DND-41 (cell line): ENCODE measurements around the gene BPIFB2.

ENCODE experiments used
- ATAC-seq: fragments of 200-7000 bp; cut with Tn5 transposase; 3 replicates; pipeline ENCODE4 v1.9.1; 2021; ENCODE audit warnings: low read depth; ENCODE audit not compliant: insufficient read depth
- DNase-seq: peaks from one replicate; pipeline ENCODE4 v3.0.0-alpha.2; 2020
- H2AFZ ChIP-seq: 2 replicates; pipeline ENCODE4 v1.6.0; 2012; ENCODE audit warnings: low read depth, low read length
- H3K27ac ChIP-seq: 2 replicates; pipeline ENCODE4 v1.5.1; 2012; ENCODE audit warnings: low read length, inconsistent platforms
- H3K27me3 ChIP-seq: fragments of 200-600 bp; sonication (generic); 2 replicates; pipeline ENCODE4 v1.6.0; 2012; ENCODE audit warnings: low read length, mild to moderate bottlenecking, inconsistent platforms; ENCODE audit not compliant: insufficient read depth, poor library complexity
- H3K36me3 ChIP-seq: 2 replicates; pipeline ENCODE4 v1.5.1; 2012; ENCODE audit warnings: low read length, inconsistent platforms; ENCODE audit not compliant: insufficient read depth
- H3K4me1 ChIP-seq: 2 replicates; pipeline ENCODE4 v1.5.1; 2012; ENCODE audit warnings: mild to moderate bottlenecking, low read length; ENCODE audit not compliant: insufficient read depth
- H3K4me2 ChIP-seq: 2 replicates; pipeline ENCODE4 v1.6.0; 2012; ENCODE audit warnings: mild to moderate bottlenecking, moderate library complexity, low read length, inconsistent platforms; ENCODE audit not compliant: insufficient read depth
- H3K4me3 ChIP-seq, 2 experiments: fragments of 200-600 bp in 1 of 2; shearing (Covaris generic) in 1 of 2; 2 replicates each; pipeline ENCODE4 v1.5.1; 2012 to 2016; ENCODE audit warnings: inconsistent platforms in 2 of 2, low read length in 2 of 2, mild to moderate bottlenecking in 2 of 2, low read depth in 1 of 2, moderate library complexity in 1 of 2
- H3K79me2 ChIP-seq: 2 replicates; pipeline ENCODE4 v1.6.0; 2012; ENCODE audit warnings: low read length, inconsistent platforms; ENCODE audit not compliant: insufficient read depth
- H3K9ac ChIP-seq: 2 replicates; pipeline ENCODE4 v1.6.0; 2012; ENCODE audit warnings: low read depth, mild to moderate bottlenecking, inconsistent platforms, low read length, moderate library complexity
- H3K9me3 ChIP-seq: 2 replicates; pipeline ENCODE4 v1.5.1; 2012; ENCODE audit warnings: low read length, moderate library complexity, mild to moderate bottlenecking, inconsistent platforms; ENCODE audit not compliant: insufficient read depth, severe bottlenecking
- H4K20me1 ChIP-seq: 2 replicates; pipeline ENCODE4 v1.6.0; 2012; ENCODE audit warnings: low read length; ENCODE audit not compliant: insufficient read depth
- EZH2 ChIP-seq: IDR thresholded peaks from 3 replicates; pipeline ENCODE4 v1.6.1; 2012; ENCODE audit warnings: borderline replicate concordance, low read depth, mild to moderate bottlenecking, moderate library complexity, low read length, inconsistent platforms; ENCODE audit not compliant: severe bottlenecking
- TF ChIP-seq, protein P1 (sequence below): IDR thresholded peaks from 2 replicates; pipeline ENCODE4 v1.5.1; 2012; ENCODE audit warnings: borderline replicate concordance, low read length, moderate library complexity, mild to moderate bottlenecking; ENCODE audit not compliant: poor library complexity, severe bottlenecking; ENCODE audit errors: extremely low read depth

Gene BPIFB2

GRCh38 chr20:33006776-33007375 is 628 bp upstream of the BPIFB2 start:
- TF ChIP-seq EZH2 = no peak
- TF ChIP-seq, protein P1, sequence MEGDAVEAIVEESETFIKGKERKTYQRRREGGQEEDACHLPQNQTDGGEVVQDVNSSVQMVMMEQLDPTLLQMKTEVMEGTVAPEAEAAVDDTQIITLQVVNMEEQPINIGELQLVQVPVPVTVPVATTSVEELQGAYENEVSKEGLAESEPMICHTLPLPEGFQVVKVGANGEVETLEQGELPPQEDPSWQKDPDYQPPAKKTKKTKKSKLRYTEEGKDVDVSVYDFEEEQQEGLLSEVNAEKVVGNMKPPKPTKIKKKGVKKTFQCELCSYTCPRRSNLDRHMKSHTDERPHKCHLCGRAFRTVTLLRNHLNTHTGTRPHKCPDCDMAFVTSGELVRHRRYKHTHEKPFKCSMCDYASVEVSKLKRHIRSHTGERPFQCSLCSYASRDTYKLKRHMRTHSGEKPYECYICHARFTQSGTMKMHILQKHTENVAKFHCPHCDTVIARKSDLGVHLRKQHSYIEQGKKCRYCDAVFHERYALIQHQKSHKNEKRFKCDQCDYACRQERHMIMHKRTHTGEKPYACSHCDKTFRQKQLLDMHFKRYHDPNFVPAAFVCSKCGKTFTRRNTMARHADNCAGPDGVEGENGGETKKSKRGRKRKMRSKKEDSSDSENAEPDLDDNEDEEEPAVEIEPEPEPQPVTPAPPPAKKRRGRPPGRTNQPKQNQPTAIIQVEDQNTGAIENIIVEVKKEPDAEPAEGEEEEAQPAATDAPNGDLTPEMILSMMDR = no peak
- Histone ChIP-seq H3K27ac (no peak overlapping the region), H2AFZ (no peak overlapping the region), H3K9me3 (no peaks in the 10 kb centered on the region), H3K4me2 (no peak overlapping the region), H3K9ac (no peak overlapping the region), H3K4me3 (no peak overlapping the region), H3K79me2 (no peaks in the 10 kb centered on the region), H3K4me1 (no peaks in the 10 kb centered on the region), H4K20me1 (no peaks in the 10 kb centered on the region), H3K27me3 (no peaks in the 10 kb centered on the region), H3K36me3 (no peaks in the 10 kb centered on the region)
- no peak for ATAC-seq
- DNase-seq = no peak

GRCh38 chr20:33008336-33009213 is 1.1 kb downstream of the BPIFB2 start:
- no peak overlapping the region for H3K9ac ChIP-seq
- no peaks in the 10 kb centered on the region for H3K4me1 ChIP-seq
- no peaks in the 10 kb centered on the region for H3K36me3 ChIP-seq
- H3K79me2 ChIP-seq = no peaks in the 10 kb centered on the region
- no peak overlapping the region for H3K4me3 ChIP-seq
- H2AFZ ChIP-seq = no peak overlapping the region
- no peak for ATAC-seq
- H3K9me3 ChIP-seq = no peaks in the 10 kb centered on the region
- H3K27me3 ChIP-seq = no peaks in the 10 kb centered on the region
- H3K4me2 ChIP-seq = no peak overlapping the region
- no peak overlapping the region for H3K27ac ChIP-seq
- no peak for DNase-seq
- no peaks in the 10 kb centered on the region for H4K20me1 ChIP-seq
- TF ChIP-seq EZH2 = no peak
- TF ChIP-seq, protein P1 = no peak

DNA sequence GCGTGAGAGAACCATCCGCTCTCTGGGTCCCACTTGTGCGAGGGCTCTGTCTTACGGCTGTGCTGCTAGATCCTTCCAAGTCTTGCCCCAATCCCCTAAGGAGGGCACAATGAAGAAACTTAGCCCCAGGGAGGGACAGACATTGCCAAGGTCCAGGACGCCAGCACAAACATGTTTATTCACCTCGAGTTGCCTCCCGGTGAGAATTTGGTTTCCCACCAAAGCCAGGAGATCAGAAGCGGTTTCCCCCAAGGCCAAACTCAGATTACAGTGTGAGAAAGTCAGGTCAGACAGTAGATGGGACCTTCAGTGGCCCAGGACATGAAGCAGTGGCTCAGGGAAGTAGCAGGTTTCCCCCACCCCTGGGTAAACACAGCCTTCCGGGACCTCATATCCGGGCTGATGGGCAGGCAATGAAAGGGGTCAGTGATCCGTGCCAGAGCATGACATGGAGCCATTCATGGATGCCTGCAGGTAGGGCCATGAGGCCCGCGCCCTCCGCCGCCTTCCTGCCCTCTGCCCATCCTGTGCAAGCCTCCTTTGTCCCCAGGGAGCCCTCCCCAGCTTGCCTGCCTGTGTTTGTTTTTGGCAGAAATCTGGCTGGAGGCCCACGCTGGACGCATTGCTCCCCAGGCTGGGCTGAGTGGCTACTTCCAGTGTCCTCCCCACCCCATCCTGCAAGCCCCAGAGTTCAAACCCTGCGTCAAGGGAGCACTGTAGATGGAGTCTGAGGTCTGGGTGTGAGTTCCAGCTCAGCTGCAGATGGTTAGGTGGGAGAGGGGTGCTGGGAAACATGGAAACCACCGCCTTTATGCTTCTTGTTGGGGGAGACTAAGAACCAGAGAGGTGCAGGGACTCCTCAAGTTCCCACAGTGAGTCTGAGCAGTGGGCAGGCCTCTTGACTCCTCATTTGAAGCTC is 2.0 kb downstream of the BPIFB2 start:
- TF ChIP-seq, protein P1 = no peak
- Histone ChIP-seq H4K20me1 (no peaks in the 10 kb centered on the region), H3K27me3 (no peaks in the 10 kb centered on the region), H2AFZ (no peak overlapping the region), H3K79me2 (no peaks in the 10 kb centered on the region), H3K4me2 (no peak overlapping the region), H3K4me1 (no peaks in the 10 kb centered on the region), H3K4me3 (no peak overlapping the region), H3K27ac (no peak overlapping the region), H3K36me3 (no peaks in the 10 kb centered on the region), H3K9ac (no peak overlapping the region), H3K9me3 (no peaks in the 10 kb centered on the region)
- ATAC-seq = no peak
- no peak for DNase-seq
